WTC11 (cell line): Measurements from ENCODE around the gene MIAT. TPM values are rescaled to one million over a fixed set of nuclear protein-coding genes. Genes with fewer than 3 reads are reported as not detected.

Source experiments
- AR ChIP-seq: fragments of 250-450 bp; sonication (Bioruptor Pico); IDR thresholded peaks from 2 replicates; pipeline ENCODE4 v1.9.0; 2021; ENCODE audit warnings: mild to moderate bottlenecking
- CBFB ChIP-seq: sonication (generic); formaldehyde crosslinking; IDR thresholded peaks from 2 replicates; pipeline ENCODE4 v1.8.1; 2022; ENCODE audit warnings: mild to moderate bottlenecking, low read depth, missing genetic modification reagents
- E2F1 ChIP-seq: sonication (generic); formaldehyde crosslinking; IDR thresholded peaks from 2 replicates; pipeline ENCODE4 v1.8.0; 2022; ENCODE audit warnings: mild to moderate bottlenecking, missing genetic modification reagents
- ESRRA ChIP-seq: sonication (generic); formaldehyde crosslinking; IDR thresholded peaks from 2 replicates; pipeline ENCODE4 v1.8.1; 2022; ENCODE audit warnings: mild to moderate bottlenecking, missing genetic modification reagents, borderline replicate concordance
- FOXK1 ChIP-seq: sonication (generic); formaldehyde crosslinking; IDR thresholded peaks from 2 replicates; pipeline ENCODE4 v1.8.0; 2022; ENCODE audit warnings: mild to moderate bottlenecking, moderate library complexity, missing genetic modification reagents
- HMGA2 ChIP-seq: fragments of 250-450 bp; sonication (Bioruptor Pico); IDR thresholded peaks from 2 replicates; pipeline ENCODE4 v1.4.0; 2021; ENCODE audit warnings: mild to moderate bottlenecking, moderate library complexity
- MYBL2 ChIP-seq: sonication (generic); formaldehyde crosslinking; IDR thresholded peaks from 2 replicates; pipeline ENCODE4 v1.8.1; 2023; ENCODE audit warnings: mild to moderate bottlenecking, moderate library complexity, missing genetic modification reagents
- NR2C2 ChIP-seq: sonication (generic); formaldehyde crosslinking; IDR thresholded peaks from 2 replicates; pipeline ENCODE4 v1.8.0; 2022; ENCODE audit warnings: mild to moderate bottlenecking, missing genetic modification reagents
- RELA ChIP-seq: sonication (generic); formaldehyde crosslinking; IDR thresholded peaks from 2 replicates; pipeline ENCODE4 v1.8.1; 2022; ENCODE audit warnings: missing genetic modification reagents, mild to moderate bottlenecking, borderline replicate concordance
- SMAD4 ChIP-seq: sonication (generic); formaldehyde crosslinking; IDR thresholded peaks from 2 replicates; pipeline ENCODE4 v1.8.0; 2022; ENCODE audit warnings: mild to moderate bottlenecking, missing genetic modification reagents
- TEAD1 ChIP-seq: sonication (generic); formaldehyde crosslinking; IDR thresholded peaks from 2 replicates; pipeline ENCODE4 v1.8.0; 2022; ENCODE audit warnings: mild to moderate bottlenecking, missing genetic modification reagents
- TEAD4 ChIP-seq: sonication (generic); formaldehyde crosslinking; IDR thresholded peaks from 2 replicates; pipeline ENCODE4 v1.8.0; 2022; ENCODE audit warnings: mild to moderate bottlenecking, missing genetic modification reagents
- ZBTB43 ChIP-seq: sonication (generic); formaldehyde crosslinking; IDR thresholded peaks from 2 replicates; pipeline ENCODE4 v1.8.1; 2023; ENCODE audit warnings: mild to moderate bottlenecking, missing genetic modification reagents
- ZNF121 ChIP-seq: sonication (generic); formaldehyde crosslinking; IDR thresholded peaks from 2 replicates; pipeline ENCODE4 v1.8.0; 2023; ENCODE audit warnings: missing genetic modification reagents
- ZNF232 ChIP-seq: sonication (generic); formaldehyde crosslinking; IDR thresholded peaks from 2 replicates; pipeline ENCODE4 v1.8.0; 2022; ENCODE audit warnings: mild to moderate bottlenecking, missing genetic modification reagents
- total RNA-seq: library from RNA; stranded (reverse); gene quantifications from 3 replicates; pipeline ENCODE4 v1.2.3, GENCODE V29; 2021
- TF ChIP-seq, protein P1 (sequence below): sonication (generic); formaldehyde crosslinking; IDR thresholded peaks from 2 replicates; pipeline ENCODE4 v1.8.0; 2022; ENCODE audit warnings: mild to moderate bottlenecking, missing genetic modification reagents
- TF ChIP-seq, protein P2 (sequence below): fragments of 250-450 bp; sonication (Bioruptor Pico); IDR thresholded peaks from 2 replicates; pipeline ENCODE4 v1.9.0; 2021; ENCODE audit warnings: moderate library complexity, mild to moderate bottlenecking, inconsistent platforms, borderline replicate concordance
- TF ChIP-seq, protein P3 (sequence below): sonication (generic); formaldehyde crosslinking; IDR thresholded peaks from 2 replicates; pipeline ENCODE4 v1.8.0; 2022; ENCODE audit warnings: mild to moderate bottlenecking, missing genetic modification reagents
- TF ChIP-seq, protein P4 (sequence below): sonication (generic); formaldehyde crosslinking; IDR thresholded peaks from 2 replicates; pipeline ENCODE4 v1.8.0; 2023; ENCODE audit warnings: missing genetic modification reagents, mild to moderate bottlenecking, borderline replicate concordance
- TF ChIP-seq, protein P5 (sequence below): fragments of 250-450 bp; sonication (Bioruptor Pico); IDR thresholded peaks from 2 replicates; pipeline ENCODE4 v2.1.2; 2022; ENCODE audit warnings: mild to moderate bottlenecking, moderate library complexity
- TF ChIP-seq, protein P6 (sequence below): fragments of 200-600 bp; IDR thresholded peaks from 2 replicates; pipeline ENCODE4 v1.8.0; 2022; ENCODE audit warnings: antibody characterized with exemption
- TF ChIP-seq, protein P7 (sequence below): fragments of 250-450 bp; sonication (Bioruptor Pico); IDR thresholded peaks from 2 replicates; pipeline ENCODE4 v1.9.0; 2021; ENCODE audit warnings: mild to moderate bottlenecking

The MIAT gene
- total RNA-seq, 1 experiment from 2014 or later, result 50.7 TPM

DNA sequence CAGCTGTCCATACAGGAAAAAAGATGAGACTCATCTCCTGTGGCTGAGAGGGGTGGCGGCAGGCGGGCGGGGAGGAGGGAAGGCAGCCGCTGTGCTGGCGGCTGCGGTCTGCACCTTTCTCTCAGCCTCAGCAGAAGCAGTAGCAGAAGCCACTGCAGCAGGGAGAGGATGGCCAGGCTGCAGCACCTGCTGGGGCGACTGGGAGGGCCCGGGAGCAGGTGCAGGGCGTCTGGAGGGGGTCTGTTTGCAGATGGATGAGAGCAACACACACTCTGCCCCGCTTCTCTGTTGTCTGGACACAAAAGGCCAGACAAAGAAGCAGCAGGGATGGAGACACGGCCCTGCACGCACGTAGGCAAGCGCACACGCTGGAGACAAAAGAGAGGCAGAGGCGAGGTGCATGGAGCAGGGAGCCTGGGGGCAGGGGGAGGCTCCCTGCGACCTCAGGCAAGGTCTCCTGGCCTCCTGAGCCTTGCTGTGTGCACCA is 9.3 kb upstream of the MIAT start (continued):
- TF ChIP-seq, protein P1, sequence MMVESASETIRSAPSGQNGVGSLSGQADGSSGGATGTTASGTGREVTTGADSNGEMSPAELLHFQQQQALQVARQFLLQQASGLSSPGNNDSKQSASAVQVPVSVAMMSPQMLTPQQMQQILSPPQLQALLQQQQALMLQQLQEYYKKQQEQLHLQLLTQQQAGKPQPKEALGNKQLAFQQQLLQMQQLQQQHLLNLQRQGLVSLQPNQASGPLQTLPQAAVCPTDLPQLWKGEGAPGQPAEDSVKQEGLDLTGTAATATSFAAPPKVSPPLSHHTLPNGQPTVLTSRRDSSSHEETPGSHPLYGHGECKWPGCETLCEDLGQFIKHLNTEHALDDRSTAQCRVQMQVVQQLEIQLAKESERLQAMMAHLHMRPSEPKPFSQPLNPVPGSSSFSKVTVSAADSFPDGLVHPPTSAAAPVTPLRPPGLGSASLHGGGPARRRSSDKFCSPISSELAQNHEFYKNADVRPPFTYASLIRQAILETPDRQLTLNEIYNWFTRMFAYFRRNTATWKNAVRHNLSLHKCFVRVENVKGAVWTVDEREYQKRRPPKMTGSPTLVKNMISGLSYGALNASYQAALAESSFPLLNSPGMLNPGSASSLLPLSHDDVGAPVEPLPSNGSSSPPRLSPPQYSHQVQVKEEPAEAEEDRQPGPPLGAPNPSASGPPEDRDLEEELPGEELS (CRISPR knock-in tag), result 0 out of 2 replicates have a peak, but pooled peaks have one; percentile 26
- TF ChIP-seq, protein P2, sequence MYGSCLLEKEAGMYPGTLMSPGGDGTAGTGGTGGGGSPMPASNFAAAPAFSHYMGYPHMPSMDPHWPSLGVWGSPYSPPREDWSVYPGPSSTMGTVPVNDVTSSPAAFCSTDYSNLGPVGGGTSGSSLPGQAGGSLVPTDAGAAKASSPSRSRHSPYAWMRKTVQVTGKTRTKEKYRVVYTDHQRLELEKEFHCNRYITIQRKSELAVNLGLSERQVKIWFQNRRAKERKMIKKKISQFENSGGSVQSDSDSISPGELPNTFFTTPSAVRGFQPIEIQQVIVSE (CRISPR knock-in tag), result no peak
- TF ChIP-seq FOXK1 (CRISPR knock-in tag) (0 out of 2 replicates have a peak, but pooled peaks have one; percentile 42), RELA (CRISPR knock-in tag) (no peak), TEAD1 (CRISPR knock-in tag) (peak; percentile 29; the same call in 1 of the 2 replicates), HMGA2 (CRISPR knock-in tag) (no peak), ESRRA (CRISPR knock-in tag) (no peak), SMAD4 (CRISPR knock-in tag) (no peak), NR2C2 (CRISPR knock-in tag) (no peak), CBFB (CRISPR knock-in tag) (no peak), TEAD4 (CRISPR knock-in tag) (no peak), MYBL2 (no peak; the same call in 1 of the 2 replicates), ZNF232 (CRISPR knock-in tag) (0 out of 2 replicates have a peak, but pooled peaks have one; percentile 36), E2F1 (CRISPR knock-in tag) (no peak), ZNF121 (CRISPR knock-in tag) (no peak), AR (CRISPR knock-in tag) (no peak), ZBTB43 (CRISPR knock-in tag) (no peak)
- TF ChIP-seq, protein P3, sequence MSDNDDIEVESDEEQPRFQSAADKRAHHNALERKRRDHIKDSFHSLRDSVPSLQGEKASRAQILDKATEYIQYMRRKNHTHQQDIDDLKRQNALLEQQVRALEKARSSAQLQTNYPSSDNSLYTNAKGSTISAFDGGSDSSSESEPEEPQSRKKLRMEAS (CRISPR knock-in tag), result peak; percentile 70; the same call in 1 of the 2 replicates
- TF ChIP-seq, protein P4, sequence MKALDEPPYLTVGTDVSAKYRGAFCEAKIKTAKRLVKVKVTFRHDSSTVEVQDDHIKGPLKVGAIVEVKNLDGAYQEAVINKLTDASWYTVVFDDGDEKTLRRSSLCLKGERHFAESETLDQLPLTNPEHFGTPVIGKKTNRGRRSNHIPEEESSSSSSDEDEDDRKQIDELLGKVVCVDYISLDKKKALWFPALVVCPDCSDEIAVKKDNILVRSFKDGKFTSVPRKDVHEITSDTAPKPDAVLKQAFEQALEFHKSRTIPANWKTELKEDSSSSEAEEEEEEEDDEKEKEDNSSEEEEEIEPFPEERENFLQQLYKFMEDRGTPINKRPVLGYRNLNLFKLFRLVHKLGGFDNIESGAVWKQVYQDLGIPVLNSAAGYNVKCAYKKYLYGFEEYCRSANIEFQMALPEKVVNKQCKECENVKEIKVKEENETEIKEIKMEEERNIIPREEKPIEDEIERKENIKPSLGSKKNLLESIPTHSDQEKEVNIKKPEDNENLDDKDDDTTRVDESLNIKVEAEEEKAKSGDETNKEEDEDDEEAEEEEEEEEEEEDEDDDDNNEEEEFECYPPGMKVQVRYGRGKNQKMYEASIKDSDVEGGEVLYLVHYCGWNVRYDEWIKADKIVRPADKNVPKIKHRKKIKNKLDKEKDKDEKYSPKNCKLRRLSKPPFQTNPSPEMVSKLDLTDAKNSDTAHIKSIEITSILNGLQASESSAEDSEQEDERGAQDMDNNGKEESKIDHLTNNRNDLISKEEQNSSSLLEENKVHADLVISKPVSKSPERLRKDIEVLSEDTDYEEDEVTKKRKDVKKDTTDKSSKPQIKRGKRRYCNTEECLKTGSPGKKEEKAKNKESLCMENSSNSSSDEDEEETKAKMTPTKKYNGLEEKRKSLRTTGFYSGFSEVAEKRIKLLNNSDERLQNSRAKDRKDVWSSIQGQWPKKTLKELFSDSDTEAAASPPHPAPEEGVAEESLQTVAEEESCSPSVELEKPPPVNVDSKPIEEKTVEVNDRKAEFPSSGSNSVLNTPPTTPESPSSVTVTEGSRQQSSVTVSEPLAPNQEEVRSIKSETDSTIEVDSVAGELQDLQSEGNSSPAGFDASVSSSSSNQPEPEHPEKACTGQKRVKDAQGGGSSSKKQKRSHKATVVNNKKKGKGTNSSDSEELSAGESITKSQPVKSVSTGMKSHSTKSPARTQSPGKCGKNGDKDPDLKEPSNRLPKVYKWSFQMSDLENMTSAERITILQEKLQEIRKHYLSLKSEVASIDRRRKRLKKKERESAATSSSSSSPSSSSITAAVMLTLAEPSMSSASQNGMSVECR, result no peak
- TF ChIP-seq, protein P5, sequence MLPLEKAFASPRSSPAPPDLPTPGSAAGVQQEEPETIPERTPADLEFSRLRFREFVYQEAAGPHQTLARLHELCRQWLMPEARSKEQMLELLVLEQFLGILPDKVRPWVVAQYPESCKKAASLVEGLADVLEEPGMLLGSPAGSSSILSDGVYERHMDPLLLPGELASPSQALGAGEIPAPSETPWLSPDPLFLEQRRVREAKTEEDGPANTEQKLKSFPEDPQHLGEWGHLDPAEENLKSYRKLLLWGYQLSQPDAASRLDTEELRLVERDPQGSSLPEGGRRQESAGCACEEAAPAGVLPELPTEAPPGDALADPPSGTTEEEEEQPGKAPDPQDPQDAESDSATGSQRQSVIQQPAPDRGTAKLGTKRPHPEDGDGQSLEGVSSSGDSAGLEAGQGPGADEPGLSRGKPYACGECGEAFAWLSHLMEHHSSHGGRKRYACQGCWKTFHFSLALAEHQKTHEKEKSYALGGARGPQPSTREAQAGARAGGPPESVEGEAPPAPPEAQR (CRISPR knock-in tag), result no peak
- TF ChIP-seq, protein P6, sequence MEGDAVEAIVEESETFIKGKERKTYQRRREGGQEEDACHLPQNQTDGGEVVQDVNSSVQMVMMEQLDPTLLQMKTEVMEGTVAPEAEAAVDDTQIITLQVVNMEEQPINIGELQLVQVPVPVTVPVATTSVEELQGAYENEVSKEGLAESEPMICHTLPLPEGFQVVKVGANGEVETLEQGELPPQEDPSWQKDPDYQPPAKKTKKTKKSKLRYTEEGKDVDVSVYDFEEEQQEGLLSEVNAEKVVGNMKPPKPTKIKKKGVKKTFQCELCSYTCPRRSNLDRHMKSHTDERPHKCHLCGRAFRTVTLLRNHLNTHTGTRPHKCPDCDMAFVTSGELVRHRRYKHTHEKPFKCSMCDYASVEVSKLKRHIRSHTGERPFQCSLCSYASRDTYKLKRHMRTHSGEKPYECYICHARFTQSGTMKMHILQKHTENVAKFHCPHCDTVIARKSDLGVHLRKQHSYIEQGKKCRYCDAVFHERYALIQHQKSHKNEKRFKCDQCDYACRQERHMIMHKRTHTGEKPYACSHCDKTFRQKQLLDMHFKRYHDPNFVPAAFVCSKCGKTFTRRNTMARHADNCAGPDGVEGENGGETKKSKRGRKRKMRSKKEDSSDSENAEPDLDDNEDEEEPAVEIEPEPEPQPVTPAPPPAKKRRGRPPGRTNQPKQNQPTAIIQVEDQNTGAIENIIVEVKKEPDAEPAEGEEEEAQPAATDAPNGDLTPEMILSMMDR, result no peak
- TF ChIP-seq, protein P7, sequence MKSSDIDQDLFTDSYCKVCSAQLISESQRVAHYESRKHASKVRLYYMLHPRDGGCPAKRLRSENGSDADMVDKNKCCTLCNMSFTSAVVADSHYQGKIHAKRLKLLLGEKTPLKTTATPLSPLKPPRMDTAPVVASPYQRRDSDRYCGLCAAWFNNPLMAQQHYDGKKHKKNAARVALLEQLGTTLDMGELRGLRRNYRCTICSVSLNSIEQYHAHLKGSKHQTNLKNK (CRISPR knock-in tag), result no peak
